Astrocyte of the cerebellum (primary cell): Measurements from ENCODE around the gene MAGI1.

Source experiments
- DNase-seq: peaks from one replicate; pipeline ENCODE4 v3.0.0-alpha.2; 2011; ENCODE audit warnings: low read depth
- H3K4me3 ChIP-seq: 2 replicates; pipeline ENCODE4 v1.5.1; 2011; ENCODE audit warnings: mild to moderate bottlenecking, low read depth, low read length, moderate library complexity
- in situ Hi-C: cut with HindIII; loops from 2 replicates; pipeline ENCODE4 v1.10.0; 2017; ENCODE audit warnings: low sequenced_read_pairs
- TF ChIP-seq, protein P1 (sequence below): IDR thresholded peaks from 2 replicates; pipeline ENCODE4 v1.5.1; 2012; ENCODE audit warnings: low read length, low read depth, moderate library complexity, mild to moderate bottlenecking; ENCODE audit errors: missing control alignments

The MAGI1 gene

DNA sequence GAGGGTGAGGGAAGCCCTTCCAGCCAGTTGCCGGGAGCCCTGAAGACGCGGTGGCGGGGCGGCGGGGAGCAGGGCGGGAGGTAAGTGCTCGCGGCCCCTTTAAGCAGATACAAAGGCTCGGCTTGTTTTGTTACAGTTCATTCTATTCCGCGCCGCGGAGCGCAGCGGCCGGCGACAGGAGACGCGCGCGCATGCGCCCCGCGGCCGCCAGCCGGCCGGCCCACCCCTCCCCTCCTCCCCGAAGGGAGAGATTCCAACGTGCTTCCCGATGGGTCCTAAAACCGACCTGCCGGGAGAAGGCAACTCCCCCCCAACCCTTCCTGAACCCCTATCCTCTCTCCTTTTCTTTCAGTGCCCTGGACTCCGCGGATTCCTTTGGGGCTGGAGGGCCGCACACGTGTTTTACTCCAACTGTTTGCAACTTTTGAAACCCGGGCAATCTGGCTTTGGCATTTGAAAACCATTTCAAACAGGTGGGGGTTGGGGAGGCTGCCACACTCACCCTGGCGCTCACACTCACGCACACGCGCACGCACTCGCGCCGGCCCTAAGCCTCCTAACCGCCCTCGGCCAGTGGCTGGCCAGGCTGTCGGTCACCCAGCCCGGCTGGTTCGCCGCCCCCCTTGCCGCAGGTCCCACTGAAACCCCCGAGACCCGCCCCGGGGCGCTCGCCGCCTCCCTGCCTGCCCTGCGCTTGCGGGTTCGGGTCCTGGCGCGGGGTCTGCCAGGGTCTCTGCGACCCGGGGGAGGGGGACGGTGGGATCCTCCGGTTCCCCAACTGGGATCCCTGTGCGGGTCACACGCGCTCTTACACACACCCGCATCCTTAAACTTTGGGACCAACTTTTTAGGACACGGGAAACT is at the start of gene MAGI1:
TSS of gene MAGI1 (minus strand) at position 193 of the 864 bp plus-strand sequence. CDS start 610 bp downstream, outside the sequence.
- TF ChIP-seq, protein P1, sequence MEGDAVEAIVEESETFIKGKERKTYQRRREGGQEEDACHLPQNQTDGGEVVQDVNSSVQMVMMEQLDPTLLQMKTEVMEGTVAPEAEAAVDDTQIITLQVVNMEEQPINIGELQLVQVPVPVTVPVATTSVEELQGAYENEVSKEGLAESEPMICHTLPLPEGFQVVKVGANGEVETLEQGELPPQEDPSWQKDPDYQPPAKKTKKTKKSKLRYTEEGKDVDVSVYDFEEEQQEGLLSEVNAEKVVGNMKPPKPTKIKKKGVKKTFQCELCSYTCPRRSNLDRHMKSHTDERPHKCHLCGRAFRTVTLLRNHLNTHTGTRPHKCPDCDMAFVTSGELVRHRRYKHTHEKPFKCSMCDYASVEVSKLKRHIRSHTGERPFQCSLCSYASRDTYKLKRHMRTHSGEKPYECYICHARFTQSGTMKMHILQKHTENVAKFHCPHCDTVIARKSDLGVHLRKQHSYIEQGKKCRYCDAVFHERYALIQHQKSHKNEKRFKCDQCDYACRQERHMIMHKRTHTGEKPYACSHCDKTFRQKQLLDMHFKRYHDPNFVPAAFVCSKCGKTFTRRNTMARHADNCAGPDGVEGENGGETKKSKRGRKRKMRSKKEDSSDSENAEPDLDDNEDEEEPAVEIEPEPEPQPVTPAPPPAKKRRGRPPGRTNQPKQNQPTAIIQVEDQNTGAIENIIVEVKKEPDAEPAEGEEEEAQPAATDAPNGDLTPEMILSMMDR: no peak
- peak; percentile 84 for DNase-seq
- in situ Hi-C loops: no loop called here
- peak within 1 kb of the TSS; percentile 63 for H3K4me3 ChIP-seq

DNA sequence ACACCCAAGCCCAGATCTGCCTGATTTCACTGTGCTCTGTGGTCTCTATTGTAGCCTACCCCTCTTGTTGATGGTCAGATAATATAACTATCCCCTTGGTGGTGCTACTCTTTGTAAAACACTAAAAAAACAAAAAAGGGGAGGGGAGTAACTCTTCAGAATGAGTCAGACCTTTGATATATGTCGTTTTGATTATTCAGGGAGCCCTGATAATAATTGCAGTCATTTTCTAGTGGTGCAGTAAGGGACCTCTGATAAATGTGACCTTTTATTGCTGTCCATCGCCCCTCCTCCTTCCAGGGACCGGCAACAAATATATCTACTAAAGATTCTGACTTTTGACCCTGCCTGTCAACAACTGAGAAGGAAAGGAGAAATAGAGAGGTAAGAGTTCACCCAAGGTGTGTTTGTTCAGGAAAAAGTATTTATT is 45.1 kb upstream of the MAGI1 start:
- in situ Hi-C loops: no loop called here
- H3K4me3 ChIP-seq: no peak overlapping the region
- no peak for DNase-seq
- TF ChIP-seq, protein P1: no peak

DNA sequence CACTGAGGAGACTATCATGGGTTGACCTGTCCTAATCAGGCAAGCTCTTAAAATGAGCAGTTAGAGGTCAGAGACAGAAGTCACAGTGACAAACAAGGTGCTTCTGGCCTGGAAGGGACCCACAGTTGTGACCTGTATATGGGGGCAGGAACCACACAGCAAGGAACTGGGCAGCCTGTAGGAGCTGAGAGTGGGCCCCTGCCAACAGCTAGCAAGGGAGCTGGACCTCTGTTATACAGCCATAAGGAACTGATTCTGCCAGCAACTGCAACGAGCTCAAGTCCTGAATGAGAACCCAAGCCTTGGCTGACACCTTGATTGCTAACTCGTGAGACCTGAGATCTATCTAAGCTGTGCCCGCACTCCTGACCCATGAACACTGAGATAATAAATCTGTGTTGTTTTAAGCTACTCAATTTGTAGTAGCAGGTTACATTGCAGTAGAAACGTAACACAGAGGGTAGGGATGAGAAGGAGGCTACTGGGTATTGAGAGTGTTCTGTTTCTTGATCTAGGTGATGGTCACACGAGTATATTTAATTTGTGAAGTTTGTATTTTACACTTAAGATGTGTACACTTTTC is 44.5 kb upstream of the MAGI1 start:
- in situ Hi-C loops: no loop called here
- DNase-seq: no peak
- TF ChIP-seq, protein P1: no peak
- H3K4me3 ChIP-seq: no peak overlapping the region

DNA sequence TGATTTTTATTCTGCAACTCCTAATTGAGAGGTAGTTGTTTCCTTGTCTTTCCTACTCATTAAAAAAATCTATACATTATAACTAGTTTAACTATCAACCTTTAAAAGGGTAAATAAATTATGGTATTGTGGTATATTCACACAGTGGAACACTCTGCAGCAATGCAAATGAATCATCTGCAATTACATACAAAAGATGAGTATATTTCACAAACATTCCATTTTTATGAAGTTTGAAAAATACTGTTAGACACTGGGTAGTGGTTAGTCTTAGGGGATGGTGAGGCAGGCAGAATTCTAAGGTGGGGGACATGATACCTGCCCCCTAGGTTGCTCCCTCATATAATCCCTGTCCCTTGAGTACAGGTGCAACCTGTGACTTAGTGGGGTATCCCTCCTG is 44.0 kb upstream of the MAGI1 start:
- TF ChIP-seq, protein P1: no peak
- in situ Hi-C loops: no loop called here
- no peak for DNase-seq
- H3K4me3 ChIP-seq: no peak overlapping the region

DNA sequence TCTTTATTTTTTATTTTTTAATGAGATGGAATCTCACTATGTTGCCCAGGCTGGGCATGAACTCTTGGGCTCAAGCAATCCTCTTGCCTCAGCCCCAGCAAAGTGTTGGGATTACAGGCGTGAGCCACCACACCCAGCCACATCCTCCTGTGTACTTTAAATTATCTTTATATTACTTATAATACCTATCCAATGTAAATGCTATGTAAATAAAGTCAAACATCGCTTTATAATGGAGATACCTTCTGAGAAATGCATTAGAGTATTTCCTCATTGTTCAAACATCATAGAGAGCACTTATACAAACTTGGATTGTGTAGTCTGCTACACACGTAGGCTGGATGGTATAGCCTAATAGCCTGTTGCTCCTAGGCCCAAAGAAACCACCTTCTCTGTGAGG is 41.4 kb upstream of the MAGI1 start:
- TF ChIP-seq, protein P1: no peak
- in situ Hi-C loops: no loop called here
- no peak overlapping the region for H3K4me3 ChIP-seq
- no peak for DNase-seq

DNA sequence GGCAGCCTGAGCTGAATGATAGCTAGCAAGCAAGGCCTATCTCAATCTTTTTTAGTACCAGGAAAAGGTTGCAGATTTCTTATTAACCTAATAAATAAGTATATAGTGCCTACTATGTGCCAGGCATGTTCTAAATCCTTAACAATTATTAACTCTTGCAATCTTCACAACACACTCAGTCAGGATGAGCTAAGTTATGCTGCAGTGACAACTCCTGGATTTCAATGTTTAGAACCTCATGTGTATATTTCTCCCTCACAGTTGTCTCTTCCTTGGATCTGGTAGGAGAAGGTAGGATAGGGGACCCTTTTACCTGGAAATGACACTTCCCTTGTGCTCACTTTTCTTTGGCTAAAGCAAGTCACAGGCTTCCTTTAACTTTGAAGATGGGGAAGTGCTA is 39.3 kb upstream of the MAGI1 start:
- in situ Hi-C loops: no loop called here
- TF ChIP-seq, protein P1: no peak
- DNase-seq: no peak
- H3K4me3 ChIP-seq: no peak overlapping the region
